SU-DHL-6 (cell line): ENCODE results near the gene PPP1R8.

Experiments
- H2AFZ ChIP-seq: fragments of 200-600 bp; sonication (generic); 2 replicates; pipeline ENCODE4 v1.6.1; 2014; ENCODE audit warnings: low read depth, mild to moderate bottlenecking, moderate library complexity, mixed read lengths, antibody characterized with exemption, low read length; ENCODE audit not compliant: severe bottlenecking
- H3F3A ChIP-seq: fragments of 200-600 bp; shearing (Covaris generic); 2 replicates; pipeline ENCODE4 v1.6.0; 2016; ENCODE audit warnings: antibody characterized with exemption, mild to moderate bottlenecking; ENCODE audit not compliant: insufficient read depth
- H3K27ac ChIP-seq: fragments of 200-600 bp; sonication (generic); 2 replicates; pipeline ENCODE4 v1.5.1; 2016; ENCODE audit warnings: low read depth, mild to moderate bottlenecking, low read length, moderate library complexity, mixed read lengths
- H3K27me3 ChIP-seq: fragments of 200-600 bp; sonication (generic), shearing (Covaris generic); 2 replicates; pipeline ENCODE4 v1.6.0; 2014; ENCODE audit warnings: mild to moderate bottlenecking, low read length
- H3K36me3 ChIP-seq: fragments of 200-600 bp; sonication (generic); 2 replicates; pipeline ENCODE4 v1.6.1; 2014; ENCODE audit warnings: mild to moderate bottlenecking, low read length, mixed read lengths
- H3K4me2 ChIP-seq: fragments of 300-600, 200-600 bp; shearing (Covaris generic), sonication (generic); 2 replicates; pipeline ENCODE4 v1.6.0; 2014; ENCODE audit warnings: low read length, low read depth, mild to moderate bottlenecking; ENCODE audit not compliant: poor library complexity, severe bottlenecking
- H3K4me3 ChIP-seq: fragments of 200-600 bp; sonication (generic); 2 replicates; pipeline ENCODE4 v1.5.1; 2014; ENCODE audit warnings: antibody characterized with exemption, low read length, mild to moderate bottlenecking, mixed read lengths; ENCODE audit not compliant: insufficient read depth, poor library complexity, severe bottlenecking
- H3K79me2 ChIP-seq: fragments of 200-600 bp; sonication (generic); 2 replicates; pipeline ENCODE4 v1.6.1; 2014; ENCODE audit warnings: mild to moderate bottlenecking, low read length, moderate library complexity; ENCODE audit not compliant: insufficient read depth
- H3K9ac ChIP-seq: fragments of 200-600 bp; sonication (generic); 2 replicates; pipeline ENCODE4 v1.7.0; 2014; ENCODE audit warnings: mild to moderate bottlenecking, low read length
- H3K9me2 ChIP-seq: fragments of 200-600 bp; sonication (generic); replicated peaks from 2 replicates; pipeline ENCODE4 v1.6.1; 2014; ENCODE audit warnings: low read length; ENCODE audit not compliant: insufficient read depth
- H3K9me3 ChIP-seq: fragments of 200-600 bp; sonication (generic); 2 replicates; pipeline ENCODE4 v1.6.1; 2014; ENCODE audit warnings: low read length, mixed read lengths; ENCODE audit not compliant: insufficient read depth
- H4K20me1 ChIP-seq: fragments of 200-600 bp; sonication (generic); 2 replicates; pipeline ENCODE4 v1.6.1; 2014; ENCODE audit warnings: low read depth, mild to moderate bottlenecking, antibody characterized with exemption, low read length, moderate library complexity, mixed read lengths
- CTCF ChIP-seq: fragments of 200-600 bp; sonication (generic); IDR thresholded peaks from one replicate; pipeline ENCODE4 v1.5.1; 2017; ENCODE audit warnings: antibody characterized with exemption, mild to moderate bottlenecking, low read length, moderate library complexity; ENCODE audit not compliant: insufficient read depth, poor library complexity, severe bottlenecking
- EZH2phosphoT487 ChIP-seq: fragments of 200-600 bp; sonication (generic), shearing (Covaris generic); conservative IDR thresholded peaks from 2 replicates; pipeline ENCODE4 v1.6.1; 2018; ENCODE audit warnings: mild to moderate bottlenecking, antibody characterized with exemption, low read length, moderate library complexity, mixed read lengths

Gene PPP1R8

GRCh38 chr1:27795601-27796000 lies 35.0 kb upstream of the PPP1R8 start:
- Histone ChIP-seq H3K36me3 (peaks cover 9% of the 10 kb centered on the region; the same call in 1 of the 2 replicates), H3K27me3 (no peaks in the 10 kb centered on the region), H3K9ac (no peak overlapping the region), H3K27ac (no peak overlapping the region), H3K9me3 (no peaks in the 10 kb centered on the region), H4K20me1 (no peaks in the 10 kb centered on the region), H3K9me2 (no peaks in the 10 kb centered on the region), H3K4me2 (no peak overlapping the region), H3K4me3 (no peak overlapping the region), H2AFZ (no peak overlapping the region), H3F3A (no peaks in the 10 kb centered on the region; the same call in 1 of the 2 replicates), H3K79me2 (no peaks in the 10 kb centered on the region)
- TF ChIP-seq CTCF (no peak), EZH2phosphoT487 (no peak)

- Histone ChIP-seq H3K27ac (no peak overlapping the region), H3K9ac (no peak overlapping the region), H3F3A (peaks cover 9% of the 10 kb centered on the region; the same call in 1 of the 2 replicates), H2AFZ (no peak overlapping the region), H4K20me1 (no peaks in the 10 kb centered on the region), H3K79me2 (no peaks in the 10 kb centered on the region), H3K9me2 (no peaks in the 10 kb centered on the region), H3K36me3 (peaks cover 23% of the 10 kb centered on the region; the same call in 1 of the 2 replicates), H3K9me3 (no peaks in the 10 kb centered on the region), H3K4me2 (no peak overlapping the region), H3K27me3 (no peaks in the 10 kb centered on the region), H3K4me3 (no peak overlapping the region)
- TF ChIP-seq EZH2phosphoT487 = no peak
- no peak for TF ChIP-seq CTCF
These were observed 25.8 kb upstream of the PPP1R8 start for GRCh38 chr1:27804791-27805190.

GRCh38 chr1:27806758-27807157 lies 23.8 kb upstream of the PPP1R8 start:
- Histone ChIP-seq H3F3A (peaks cover 9% of the 10 kb centered on the region; the same call in 1 of the 2 replicates), H3K4me2 (no peak overlapping the region), H4K20me1 (no peaks in the 10 kb centered on the region), H3K9me2 (no peaks in the 10 kb centered on the region), H3K36me3 (peaks cover 19% of the 10 kb centered on the region; the same call in 1 of the 2 replicates), H3K9me3 (no peaks in the 10 kb centered on the region), H3K27me3 (no peaks in the 10 kb centered on the region), H3K9ac (no peak overlapping the region), H3K27ac (no peak overlapping the region), H3K4me3 (no peak overlapping the region), H2AFZ (no peak overlapping the region), H3K79me2 (no peaks in the 10 kb centered on the region)
- TF ChIP-seq CTCF (no peak), EZH2phosphoT487 (no peak)
